ENCODE measurements around the gene UHRF1.
A peak's percentile ranks its signal among the peaks of the same experiment; 100 is the strongest.

DNA sequence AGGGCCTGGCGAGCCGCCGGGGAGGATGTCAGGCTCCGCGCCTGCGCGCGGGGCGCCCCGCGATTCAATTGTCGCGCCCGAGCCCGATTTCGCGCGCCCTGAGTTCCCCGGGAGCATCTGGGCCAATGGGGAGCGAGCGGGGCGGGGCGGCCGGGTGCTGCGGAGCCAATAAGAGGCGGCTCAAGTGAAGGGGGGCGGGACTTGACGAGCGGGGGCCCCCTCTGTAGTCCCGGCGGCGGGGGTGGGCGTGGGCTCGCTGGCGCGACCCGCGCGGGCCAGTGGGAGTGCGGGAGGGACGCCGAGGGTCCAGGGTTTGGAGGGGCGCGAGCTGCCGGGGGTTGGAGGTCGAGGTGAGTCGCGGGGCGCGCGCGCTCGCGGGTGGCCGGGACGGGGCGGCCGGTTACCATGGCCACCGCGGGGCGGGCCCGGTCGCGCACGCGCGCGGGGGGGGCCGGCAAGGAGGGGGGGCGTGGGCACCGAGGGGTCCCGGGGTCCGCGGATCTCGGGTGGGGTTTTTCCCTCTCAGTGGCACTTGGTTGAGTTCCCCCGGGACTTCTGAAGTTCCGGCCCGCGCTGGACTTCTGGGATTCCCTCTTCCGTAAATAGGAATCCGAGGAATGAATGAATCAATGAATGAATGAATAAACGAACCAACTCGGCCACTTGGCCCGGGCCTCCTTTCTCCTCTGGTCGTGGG, 744 bp downstream of the UHRF1 start:
- no peak for TF ChIP-seq EZH2 (IDR thresholded peaks at IDR 0.05)
- TF ChIP-seq POLR2AphosphoS5 (IDR thresholded peaks at IDR 0.05; ENCODE audit: borderline replicate concordance, low read depth, low read length): peak; percentile 6; the same call in 1 of the 2 replicates
